Measurements from ENCODE around the gene COX8C. TPM values are rescaled to one million over a fixed set of nuclear protein-coding genes. Genes with fewer than 3 reads are reported as not detected.
A peak's percentile ranks its signal among the peaks of the same experiment; 100 is the strongest.

COX8C gene
- total RNA-seq, 2 donors from 2014 or later = not detected

DNA sequence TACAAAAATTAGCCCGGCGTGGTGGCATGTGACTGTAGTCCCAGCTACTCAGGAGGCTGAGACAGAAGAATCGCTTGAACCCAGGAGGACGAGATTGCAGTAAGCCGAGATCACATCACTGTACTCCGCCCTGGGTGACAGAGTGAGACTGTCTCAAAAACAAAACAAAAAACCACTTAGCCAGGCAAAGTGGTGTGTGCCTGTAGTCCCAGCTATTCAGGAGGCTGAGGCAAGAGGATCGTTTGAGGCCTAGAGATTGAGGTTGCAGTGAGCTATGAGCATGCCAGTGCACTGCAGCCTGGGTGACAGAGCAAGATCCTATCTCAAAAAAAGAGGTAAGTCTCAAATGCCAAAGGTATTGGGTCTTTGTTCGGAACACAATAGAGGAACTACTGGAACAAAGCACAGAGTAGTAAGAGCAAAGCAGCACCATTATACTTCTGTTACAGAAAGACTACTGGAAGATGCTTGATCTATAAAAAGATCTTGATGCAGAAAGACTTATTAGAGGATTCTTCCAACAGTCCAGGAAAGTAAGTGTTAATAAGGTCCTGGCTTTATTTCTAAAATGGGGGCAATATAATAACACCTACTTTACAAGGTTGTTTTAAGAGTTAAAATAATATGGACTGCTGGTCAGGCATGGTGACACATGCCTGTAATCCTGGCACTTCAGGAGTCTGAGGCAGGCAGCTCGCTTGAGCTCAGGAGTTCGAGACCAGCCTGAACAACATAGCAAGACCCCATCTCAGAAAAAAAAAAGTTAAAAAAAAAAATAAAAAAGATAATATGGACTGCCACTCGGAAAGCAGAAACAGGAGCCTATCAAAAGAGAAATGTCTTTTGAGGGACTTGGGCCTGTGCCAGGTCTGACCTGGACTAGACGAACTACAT, 44.0 kb upstream of the COX8C start:
- TF ChIP-seq, protein P1, sequence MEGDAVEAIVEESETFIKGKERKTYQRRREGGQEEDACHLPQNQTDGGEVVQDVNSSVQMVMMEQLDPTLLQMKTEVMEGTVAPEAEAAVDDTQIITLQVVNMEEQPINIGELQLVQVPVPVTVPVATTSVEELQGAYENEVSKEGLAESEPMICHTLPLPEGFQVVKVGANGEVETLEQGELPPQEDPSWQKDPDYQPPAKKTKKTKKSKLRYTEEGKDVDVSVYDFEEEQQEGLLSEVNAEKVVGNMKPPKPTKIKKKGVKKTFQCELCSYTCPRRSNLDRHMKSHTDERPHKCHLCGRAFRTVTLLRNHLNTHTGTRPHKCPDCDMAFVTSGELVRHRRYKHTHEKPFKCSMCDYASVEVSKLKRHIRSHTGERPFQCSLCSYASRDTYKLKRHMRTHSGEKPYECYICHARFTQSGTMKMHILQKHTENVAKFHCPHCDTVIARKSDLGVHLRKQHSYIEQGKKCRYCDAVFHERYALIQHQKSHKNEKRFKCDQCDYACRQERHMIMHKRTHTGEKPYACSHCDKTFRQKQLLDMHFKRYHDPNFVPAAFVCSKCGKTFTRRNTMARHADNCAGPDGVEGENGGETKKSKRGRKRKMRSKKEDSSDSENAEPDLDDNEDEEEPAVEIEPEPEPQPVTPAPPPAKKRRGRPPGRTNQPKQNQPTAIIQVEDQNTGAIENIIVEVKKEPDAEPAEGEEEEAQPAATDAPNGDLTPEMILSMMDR (IDR thresholded peaks at IDR 0.05) = no peak
- H3K9me3 ChIP-seq = no peaks in the 10 kb centered on the region

DNA sequence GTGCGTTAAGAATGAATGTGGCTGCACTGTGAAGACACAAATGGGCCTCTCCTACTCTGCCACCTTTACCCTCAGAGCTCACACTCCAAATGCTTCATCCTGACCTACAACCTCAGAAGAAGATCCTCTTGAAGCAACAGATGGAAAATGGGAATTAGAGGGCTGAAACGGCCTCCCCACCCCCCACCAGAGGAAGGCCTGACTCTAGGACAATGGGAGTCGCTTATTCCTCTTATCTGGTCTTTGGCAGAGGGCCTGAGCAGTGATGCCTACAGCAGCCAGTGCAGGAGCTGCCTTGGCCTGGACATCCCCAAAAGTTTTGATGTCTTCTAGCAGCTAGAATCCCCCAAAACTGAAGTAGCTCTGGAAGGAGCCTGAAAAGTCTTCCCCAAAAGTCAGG, 43.3 kb upstream of the COX8C start:
- Histone ChIP-seq H3K27ac (no peak overlapping the region), H3K9me3 (no peaks in the 10 kb centered on the region), H3K4me3 (no peak overlapping the region), H3K27me3 (replicated peaks; ENCODE audit: insufficient read depth) (no peaks in the 10 kb centered on the region), H3K4me1 (ENCODE audit: control insufficient read depth in 1 of 2, low read depth in 2 of 2) (peaks cover 4 to 17% of the 10 kb centered on the region in 2 donors), H3K36me3 (no peaks in the 10 kb centered on the region)
- TF ChIP-seq, protein P1 (IDR thresholded peaks at IDR 0.05) = no peak
- ATAC-seq (ENCODE audit: insufficient number of reproducible peaks, low FRiP score, low read depth) (no peak), DNase-seq (ENCODE audit: low spot score) (no peak)

More for the DNA sequence above, 44.0 kb upstream of the COX8C start:
- DNase-seq (ENCODE audit: low spot score) (no peak), ATAC-seq (ENCODE audit: insufficient number of reproducible peaks, low FRiP score, low read depth) (no peak)
- H3K27ac ChIP-seq = peak overlapping the region in 1 of 2 donors; percentile 5
- no peaks in the 10 kb centered on the region for H3K36me3 ChIP-seq
- H3K4me1 ChIP-seq (ENCODE audit: control insufficient read depth in 1 of 2, low read depth in 2 of 2) = peaks cover 7 to 21% of the 10 kb centered on the region in 2 donors
- H3K4me3 ChIP-seq = no peak overlapping the region
- no peaks in the 10 kb centered on the region for H3K27me3 ChIP-seq (replicated peaks; ENCODE audit: insufficient read depth)

DNA sequence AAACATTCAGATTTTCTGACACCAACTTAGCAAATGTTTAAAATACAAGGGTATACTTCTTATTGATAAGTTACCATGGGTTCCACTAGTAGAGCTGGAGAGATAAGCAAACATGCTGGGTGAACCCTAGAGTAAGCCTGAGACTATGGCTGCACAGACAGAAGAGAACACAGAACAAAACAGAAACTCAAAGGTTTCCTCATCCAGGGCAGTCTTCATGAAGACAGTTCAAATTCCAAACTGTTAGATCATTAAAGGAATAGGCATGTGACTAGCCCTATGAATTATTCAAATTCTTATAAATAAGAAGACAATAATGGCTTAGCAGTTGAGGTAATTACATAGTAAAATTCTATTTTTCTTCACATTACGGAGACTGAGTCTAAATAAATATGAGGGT, 42.2 kb upstream of the COX8C start:
- H3K27me3 ChIP-seq (replicated peaks; ENCODE audit: insufficient read depth) = no peaks in the 10 kb centered on the region
- TF ChIP-seq, protein P1 (IDR thresholded peaks at IDR 0.05) = no peak
- no peak overlapping the region for H3K4me3 ChIP-seq
- DNase-seq (ENCODE audit: low spot score) = no peak
- no peak overlapping the region for H3K27ac ChIP-seq
- peaks cover 3 to 11% of the 10 kb centered on the region in 2 donors for H3K4me1 ChIP-seq (ENCODE audit: control insufficient read depth in 1 of 2, low read depth in 2 of 2)
- H3K9me3 ChIP-seq = no peaks in the 10 kb centered on the region
- no peaks in the 10 kb centered on the region for H3K36me3 ChIP-seq
- no peak for ATAC-seq (ENCODE audit: insufficient number of reproducible peaks, low FRiP score, low read depth)

DNA sequence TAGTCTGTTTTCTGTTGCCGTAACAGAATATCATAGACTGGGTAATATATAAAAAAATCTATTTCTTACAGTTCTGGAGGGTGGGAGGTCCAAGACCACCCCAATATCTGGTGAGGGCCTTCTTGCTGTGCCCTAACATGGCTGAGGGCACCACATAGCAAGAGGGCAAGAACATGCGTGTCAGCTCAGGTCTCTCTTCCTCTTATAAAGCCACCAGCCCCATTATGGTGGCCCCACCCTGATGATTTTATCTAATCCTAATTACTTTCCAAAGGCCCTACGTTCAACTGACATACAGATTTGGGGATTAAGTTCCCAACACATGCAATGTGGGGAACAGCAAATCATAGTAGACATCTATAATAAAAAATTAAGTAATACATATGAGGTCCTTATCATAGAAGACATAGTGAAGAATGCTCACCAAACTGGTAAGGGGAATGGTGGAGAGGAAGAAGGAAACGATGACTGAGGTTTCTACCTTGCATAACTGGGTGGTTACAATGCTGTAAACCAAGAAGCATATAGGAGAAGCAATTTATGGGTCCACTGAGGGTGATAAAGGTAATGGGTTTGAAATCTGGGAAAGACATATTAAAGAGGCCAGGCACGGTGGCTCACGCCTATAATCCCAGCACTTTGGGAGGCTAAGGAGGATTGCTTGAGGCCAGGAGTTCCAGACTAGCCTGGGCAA, 41.1 kb upstream of the COX8C start:
- Histone ChIP-seq H3K27ac (no peak overlapping the region), H3K9me3 (no peaks in the 10 kb centered on the region), H3K4me1 (ENCODE audit: control insufficient read depth in 1 of 2, low read depth in 2 of 2) (peaks cover 6 to 11% of the 10 kb centered on the region in 2 donors), H3K4me3 (no peak overlapping the region), H3K36me3 (no peaks in the 10 kb centered on the region), H3K27me3 (replicated peaks; ENCODE audit: insufficient read depth) (no peaks in the 10 kb centered on the region)
- TF ChIP-seq, protein P1 (IDR thresholded peaks at IDR 0.05) = no peak
- no peak for DNase-seq (ENCODE audit: low spot score)
- no peak for ATAC-seq (ENCODE audit: insufficient number of reproducible peaks, low FRiP score, low read depth)

DNA sequence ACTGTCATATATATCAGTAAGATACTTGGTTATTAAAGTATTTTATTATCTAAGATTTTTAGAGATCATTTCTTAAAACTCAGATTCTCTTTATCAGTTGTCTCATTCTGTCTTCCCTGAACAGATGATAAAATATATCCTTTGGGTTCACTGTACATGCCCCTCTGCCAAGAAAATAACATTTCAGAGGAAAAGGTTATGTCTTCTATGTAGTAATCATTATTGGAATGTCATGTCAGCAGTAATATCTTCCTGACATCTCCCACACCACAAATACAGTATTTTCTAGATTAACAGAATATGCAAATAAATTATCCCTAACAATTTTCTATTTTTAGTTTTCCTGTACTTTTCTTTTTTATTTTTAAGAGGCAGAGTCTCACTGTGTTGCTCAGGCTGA, 40.2 kb upstream of the COX8C start:
- no peaks in the 10 kb centered on the region for H3K9me3 ChIP-seq
- H3K27me3 ChIP-seq (replicated peaks; ENCODE audit: insufficient read depth) = no peaks in the 10 kb centered on the region
- ATAC-seq (ENCODE audit: insufficient number of reproducible peaks, low FRiP score, low read depth) (no peak), DNase-seq (ENCODE audit: low spot score) (no peak)
- TF ChIP-seq, protein P1 (IDR thresholded peaks at IDR 0.05) = no peak
- H3K4me1 ChIP-seq (ENCODE audit: control insufficient read depth in 1 of 2, low read depth in 2 of 2) = peaks cover 6 to 11% of the 10 kb centered on the region in 2 donors
- H3K4me3 ChIP-seq = no peak overlapping the region
- H3K36me3 ChIP-seq = no peaks in the 10 kb centered on the region
- H3K27ac ChIP-seq = no peak overlapping the region

Data from thoracic aorta (tissue), 2 donors.